Spleen (tissue), 11 donors: Measurements from ENCODE around the gene HPSE2. TPM values are rescaled to one million over a fixed set of nuclear protein-coding genes. Genes with fewer than 3 reads are reported as not detected.

Experiments
- DNase-seq: peaks from one replicate; pipeline ENCODE4 v3.0.0-alpha.2; 2020
- H3K27ac ChIP-seq, 8 donors: fragments of 200-600 bp; sonication (generic) in 7 of 8; 1 replicate in 4 of 8; 2 replicates in 4 of 8; pipeline versions ENCODE4 v1.5.0 to v1.8.0; 2016 to 2021; ENCODE audit warnings: inconsistent platforms in 4 of 8, mild to moderate bottlenecking in 4 of 8, moderate library complexity in 1 of 8
- H3K27me3 ChIP-seq, 7 donors: fragments of 200-600 bp; sonication (generic) in 6 of 7; replicated peaks in 1 of 7; 1 replicate in 4 of 7; 2 replicates in 3 of 7; pipeline versions ENCODE4 v1.5.0 to v1.8.0; 2016 to 2021; ENCODE audit warnings: inconsistent platforms in 3 of 7, mild to moderate bottlenecking in 1 of 7
- H3K36me3 ChIP-seq, 6 donors: fragments of 200-600 bp; sonication (generic) in 5 of 6; 1 replicate in 4 of 6; 2 replicates in 2 of 6; pipeline versions ENCODE4 v1.5.0 to v1.8.0; 2016 to 2021; ENCODE audit warnings: inconsistent platforms in 2 of 6
- H3K4me1 ChIP-seq, 6 donors: fragments of 200-600 bp; sonication (generic) in 5 of 6; 1 replicate in 3 of 6; 2 replicates in 3 of 6; pipeline versions ENCODE4 v1.5.0 to v1.8.0; 2016 to 2021; ENCODE audit warnings: inconsistent platforms in 3 of 6
- H3K4me3 ChIP-seq, 8 donors: fragments of 200-600 bp; sonication (generic) in 7 of 8; 1 replicate in 4 of 8; 2 replicates in 4 of 8; pipeline versions ENCODE4 v1.5.0 to v1.8.0; 2016 to 2021; ENCODE audit warnings: inconsistent platforms in 4 of 8, mild to moderate bottlenecking in 4 of 8, moderate library complexity in 2 of 8
- H3K9me3 ChIP-seq, 8 donors: fragments of 200-600 bp; sonication (generic) in 7 of 8; 1 replicate in 4 of 8; 2 replicates in 4 of 8; pipeline versions ENCODE4 v1.5.0 to v1.8.0; 2016 to 2021; ENCODE audit warnings: inconsistent platforms in 4 of 8
- CTCF ChIP-seq, 11 experiments: fragments of 200-600 bp in 7 of 11; fragments of 450-650 bp in 4 of 11; sonication (generic) in 4 of 11; IDR thresholded peaks in 8 of 11; conservative IDR thresholded peaks in 3 of 11; 1 replicate in 7 of 11; 2 replicates in 4 of 11; pipeline versions ENCODE4 v1.4.0 to v1.8.0; 2016 to 2021; ENCODE audit warnings: antibody characterized with exemption in 11 of 11, inconsistent platforms in 4 of 11, mild to moderate bottlenecking in 1 of 11
- POLR2A ChIP-seq, 3 donors: fragments of 450-650 bp; IDR thresholded peaks; one replicate each; pipeline ENCODE4 v1.5.1; 2017; ENCODE audit warnings: antibody characterized with exemption in 3 of 3, mild to moderate bottlenecking in 1 of 3
- POLR2AphosphoS5 ChIP-seq, 3 donors: sonication (generic); formaldehyde crosslinking; IDR thresholded peaks; one replicate each; pipeline ENCODE4 v1.5.1; 2017; ENCODE audit warnings: antibody characterized with exemption in 3 of 3
- WGBS, 5 donors: extraction: QIAGEN DNeasy Blood & Tissue Kit in 3 of 5; methylation state at CpG; one replicate each; pipeline versions ENCODE4 v1.1.5 to v1.1.7; 2013 to 2018; 5-methylcytosine and 5-hydroxymethylcytosine counted together
- intact Hi-C: fragments of 100-400 bp; cut with DNase I; formaldehyde crosslinking; loops from one replicate; pipeline ENCODE4 v1.15.0; 2023; ENCODE audit warnings: low total_unique reads
- polyA plus RNA-seq, 3 donors: library from polyadenylated mRNA; stranded (reverse); fragments of 200-250 nt; gene quantifications; one replicate each; pipeline ENCODE4 v1.2.1, GENCODE V29; 2013
- total RNA-seq, 7 donors: library from RNA; depleted of rRNA in 3 of 7; stranded (reverse); fragments of >200 nt in 3 of 7; fragmentation: NEBNext Ultra II Directional in 4 of 7; extraction: Animal tissue kit (Norgen Biotek cat#: 25700) in 4 of 7; gene quantifications; one replicate each; pipeline versions ENCODE4 v1.1.0 to v1.2.1, GENCODE V29; 2016 to 2021
- donor health status: healthy with polysubstance abuse.
- donor health status: DM: no; HTN: no; CAD: no; lungs with moderate emphysema.
- donor health status: DM: no; HTN: no; CAD: no.
- donor health status: Bipolar disorder and iron deficiency.
- donor health status: healthy.
- donor health status: DM: no; HTN: no; CAD: no.
- donor health status: DM: yes; HTN: yes; CAD: no.

The HPSE2 gene
- total and polyA plus RNA-seq, 10 donors = 0.02 to 0.64 (median 0.03) TPM; not detected in 5

- H3K27ac ChIP-seq = no peak overlapping the region
- no peak for DNase-seq
- intact Hi-C loops = no loop called here
- H3K4me3 ChIP-seq = no peak overlapping the region
- H3K4me1 ChIP-seq = no peaks in the 10 kb centered on the region
- peaks cover 0 to 10% (median 0%) of the 10 kb centered on the region in 8 donors for H3K9me3 ChIP-seq
- TF ChIP-seq POLR2A (IDR thresholded peaks at IDR 0.05) (no peak), CTCF (IDR thresholded peaks at IDR 0.05 in 8 of 11, conservative IDR thresholded peaks at IDR 0.05 in 3 of 11) (no peak), POLR2AphosphoS5 (IDR thresholded peaks at IDR 0.05) (no peak)
- peaks cover 0 to 9% (median 0%) of the 10 kb centered on the region in 7 donors for H3K27me3 ChIP-seq
- no peaks in the 10 kb centered on the region for H3K36me3 ChIP-seq
Measured at GRCh38 chr10:99062591-99062990, 173.1 kb downstream of the HPSE2 start.

DNA sequence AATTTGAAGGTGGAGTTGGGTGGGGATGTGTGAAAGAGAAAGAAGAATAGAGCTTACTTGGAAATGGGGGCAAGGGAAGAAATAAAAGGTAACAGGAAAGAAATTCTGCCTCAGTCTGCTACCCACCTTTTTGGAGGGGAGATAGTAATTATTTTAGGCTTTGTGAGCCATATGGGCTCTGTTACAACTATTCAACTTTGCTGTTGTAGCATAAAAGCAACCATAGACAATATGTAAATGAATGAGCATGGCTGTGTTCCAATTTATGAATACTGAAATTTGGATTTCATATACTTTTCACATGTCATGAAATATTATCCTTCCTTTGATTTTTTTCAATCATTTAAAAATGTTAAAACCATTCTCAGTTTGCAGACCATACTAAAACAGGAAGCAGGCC lies 176.9 kb downstream of the HPSE2 start:
- no peak overlapping the region for H3K27ac ChIP-seq
- no peaks in the 10 kb centered on the region for H3K36me3 ChIP-seq
- H3K9me3 ChIP-seq = peaks cover 0 to 4% (median 0%) of the 10 kb centered on the region in 8 donors
- H3K27me3 ChIP-seq = peaks cover 0 to 6% (median 0%) of the 10 kb centered on the region in 7 donors
- no peak for TF ChIP-seq CTCF (IDR thresholded peaks at IDR 0.05 in 8 of 11, conservative IDR thresholded peaks at IDR 0.05 in 3 of 11)
- no peak for TF ChIP-seq POLR2AphosphoS5 (IDR thresholded peaks at IDR 0.05)
- TF ChIP-seq POLR2A (IDR thresholded peaks at IDR 0.05) = no peak
- intact Hi-C loops = no loop called here
- H3K4me3 ChIP-seq = no peak overlapping the region
- no peak for DNase-seq
- no peaks in the 10 kb centered on the region for H3K4me1 ChIP-seq

GRCh38 chr10:99057936-99058690 lies 177.5 kb downstream of the HPSE2 start:
- H3K4me1 ChIP-seq = no peaks in the 10 kb centered on the region
- peaks cover 0 to 4% (median 0%) of the 10 kb centered on the region in 8 donors for H3K9me3 ChIP-seq
- DNase-seq = no peak
- H3K27ac ChIP-seq = no peak overlapping the region
- TF ChIP-seq POLR2A (IDR thresholded peaks at IDR 0.05) (no peak), CTCF (IDR thresholded peaks at IDR 0.05 in 8 of 11, conservative IDR thresholded peaks at IDR 0.05 in 3 of 11) (no peak), POLR2AphosphoS5 (IDR thresholded peaks at IDR 0.05) (no peak)
- H3K4me3 ChIP-seq = no peak overlapping the region
- WGBS, 5 donors = 54 to 64% (median 55%) methylated on average over 4 of the region's 4 CpGs
- no peaks in the 10 kb centered on the region for H3K27me3 ChIP-seq
- intact Hi-C loops = no loop called here
- H3K36me3 ChIP-seq = no peaks in the 10 kb centered on the region

- peaks cover 3 to 58% (median 31%) of the 10 kb centered on the region in 8 donors for H3K9me3 ChIP-seq
- H3K27me3 ChIP-seq = no peaks in the 10 kb centered on the region
- no peaks in the 10 kb centered on the region for H3K4me1 ChIP-seq
- intact Hi-C loops = no loop called here
- no peak for TF ChIP-seq POLR2AphosphoS5 (IDR thresholded peaks at IDR 0.05)
- TF ChIP-seq CTCF (IDR thresholded peaks at IDR 0.05 in 8 of 11, conservative IDR thresholded peaks at IDR 0.05 in 3 of 11) = no peak
- TF ChIP-seq POLR2A (IDR thresholded peaks at IDR 0.05) = no peak
- no peaks in the 10 kb centered on the region for H3K36me3 ChIP-seq
- no peak overlapping the region for H3K27ac ChIP-seq
- no peak overlapping the region for H3K4me3 ChIP-seq
- DNase-seq = no peak
Measured at GRCh38 chr10:99045671-99046070, 190.0 kb downstream of the HPSE2 start.
